Trophoblast cell (in vitro differentiated cells and primary cell): ENCODE results near the gene TBL1XR1.
A peak's percentile ranks its signal among the peaks of the same experiment; 100 is the strongest.

ENCODE experiments used
- DNase-seq, 2 donors: peaks; one replicate each; pipeline ENCODE4 v3.0.0-alpha.2; 2016
- H2AFZ ChIP-seq: 2 replicates; pipeline ENCODE4 v1.6.1; 2013; ENCODE audit warnings: low read length, moderate library complexity, mild to moderate bottlenecking; ENCODE audit not compliant: insufficient read depth, poor library complexity
- H2AK5ac ChIP-seq: 2 replicates; pipeline ENCODE4 v1.6.1; 2013; ENCODE audit warnings: mild to moderate bottlenecking, low read length
- H2BK120ac ChIP-seq: 2 replicates; pipeline ENCODE4 v1.6.1; 2013; ENCODE audit warnings: low read length, mild to moderate bottlenecking, moderate library complexity; ENCODE audit not compliant: insufficient read depth, poor library complexity
- H2BK12ac ChIP-seq: 2 replicates; pipeline ENCODE4 v1.6.1; 2013; ENCODE audit warnings: mild to moderate bottlenecking, low read length, moderate library complexity
- H2BK5ac ChIP-seq: 2 replicates; pipeline ENCODE4 v1.6.1; 2013; ENCODE audit warnings: low read length, low read depth, moderate library complexity, mild to moderate bottlenecking; ENCODE audit not compliant: poor library complexity
- H3K14ac ChIP-seq: 2 replicates; pipeline ENCODE4 v1.6.1; 2013; ENCODE audit warnings: mild to moderate bottlenecking, low read length
- H3K18ac ChIP-seq: 2 replicates; pipeline ENCODE4 v1.6.1; 2013; ENCODE audit warnings: mild to moderate bottlenecking, low read length
- H3K23ac ChIP-seq: 2 replicates; pipeline ENCODE4 v1.6.1; 2013; ENCODE audit warnings: low read length
- H3K27ac ChIP-seq: 2 replicates; pipeline ENCODE4 v1.5.1; 2013; ENCODE audit warnings: low read depth, mild to moderate bottlenecking, inconsistent platforms, low read length, moderate library complexity
- H3K27me3 ChIP-seq: 2 replicates; pipeline ENCODE4 v1.6.1; 2013; ENCODE audit warnings: inconsistent platforms, mild to moderate bottlenecking, low read length, moderate library complexity; ENCODE audit not compliant: insufficient read depth
- H3K36me3 ChIP-seq, 2 experiments: 1 replicate in 1 of 2; 2 replicates in 1 of 2; pipeline ENCODE4 v1.6.1; 2013; ENCODE audit warnings: low read length in 2 of 2, mild to moderate bottlenecking in 2 of 2, moderate library complexity in 1 of 2; ENCODE audit not compliant: insufficient read depth in 2 of 2, control insufficient read depth in 1 of 2
- H3K4ac ChIP-seq: 2 replicates; pipeline ENCODE4 v1.6.1; 2013; ENCODE audit warnings: low read depth, mild to moderate bottlenecking, low read length, moderate library complexity
- H3K4me1 ChIP-seq, 2 experiments: 1 replicate in 1 of 2; 2 replicates in 1 of 2; pipeline ENCODE4 v1.6.1; 2013; ENCODE audit warnings: low read length in 2 of 2, mild to moderate bottlenecking in 2 of 2, moderate library complexity in 1 of 2; ENCODE audit not compliant: insufficient read depth in 2 of 2, control insufficient read depth in 1 of 2
- H3K4me2 ChIP-seq: 2 replicates; pipeline ENCODE4 v1.6.1; 2013; ENCODE audit warnings: inconsistent platforms, mild to moderate bottlenecking, low read length, moderate library complexity
- H3K4me3 ChIP-seq: 2 replicates; pipeline ENCODE4 v1.5.1; 2013; ENCODE audit warnings: mild to moderate bottlenecking, low read depth, low read length, inconsistent platforms
- H3K79me1 ChIP-seq: one replicate; pipeline ENCODE4 v1.6.1; 2013; ENCODE audit warnings: low read length
- H3K79me2 ChIP-seq: 2 replicates; pipeline ENCODE4 v1.6.1; 2013; ENCODE audit warnings: low read length, mild to moderate bottlenecking; ENCODE audit not compliant: control insufficient read depth, insufficient read depth, poor library complexity
- H3K9ac ChIP-seq: 2 replicates; pipeline ENCODE4 v1.6.1; 2013; ENCODE audit warnings: mild to moderate bottlenecking, low read length
- H3K9me3 ChIP-seq: 2 replicates; pipeline ENCODE4 v1.6.1; 2013; ENCODE audit warnings: low read depth, mild to moderate bottlenecking, control low read depth, inconsistent platforms, low read length; ENCODE audit not compliant: insufficient read depth
- H4K12ac ChIP-seq: 2 replicates; pipeline ENCODE4 v1.6.1; 2013; ENCODE audit warnings: low read depth, mild to moderate bottlenecking, low read length, moderate library complexity
- H4K8ac ChIP-seq: 2 replicates; pipeline ENCODE4 v1.6.1; 2013; ENCODE audit warnings: low read depth, mild to moderate bottlenecking, low read length, moderate library complexity
- H4K91ac ChIP-seq: one replicate; pipeline ENCODE4 v1.6.1; 2013; ENCODE audit warnings: low read depth, mild to moderate bottlenecking, low read length, moderate library complexity
- WGBS: extraction: QIAGEN DNeasy Blood & Tissue Kit; methylation state at CpG from one replicate; pipeline ENCODE4 v1.1.7; 2013; ENCODE audit warnings: missing lambda C conversion rate; ENCODE audit not compliant: insufficient read length, insufficient coverage; ENCODE audit errors: extremely low coverage; 5-methylcytosine and 5-hydroxymethylcytosine counted together

TBL1XR1 gene

DNA sequence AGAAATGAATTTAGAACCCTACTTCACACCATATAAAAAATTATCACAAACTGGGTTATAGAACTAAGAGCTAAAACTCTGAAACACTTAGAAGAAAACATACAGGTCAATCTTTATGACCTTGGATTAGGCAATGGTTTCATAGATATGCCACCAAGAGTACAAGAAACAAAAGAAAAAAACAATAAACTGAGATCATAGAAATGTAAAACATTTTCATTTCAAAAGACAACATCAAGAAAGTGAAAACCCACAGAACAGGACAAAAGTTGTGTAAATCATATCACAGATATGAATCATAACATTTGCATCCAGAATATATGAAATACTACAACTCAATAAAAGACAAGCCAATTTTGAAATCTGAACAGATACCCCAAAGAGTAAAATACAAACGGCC is 72.4 kb downstream of the TBL1XR1 start:
- Histone ChIP-seq H3K4ac (no peak overlapping the region), H3K79me1 (no peaks in the 10 kb centered on the region), H3K4me1 (no peaks in the 10 kb centered on the region), H3K79me2 (peaks cover 2% of the 10 kb centered on the region), H2BK5ac (no peak overlapping the region), H3K23ac (no peak overlapping the region), H3K4me2 (no peak overlapping the region), H2BK12ac (no peak overlapping the region), H3K18ac (no peak overlapping the region), H3K27me3 (no peaks in the 10 kb centered on the region), H4K12ac (no peak overlapping the region), H2BK120ac (no peak overlapping the region), H3K9ac (no peak overlapping the region), H2AK5ac (no peak overlapping the region), H4K91ac (no peak overlapping the region), H3K4me3 (no peak overlapping the region), H3K14ac (no peak overlapping the region), H4K8ac (no peak overlapping the region), H3K36me3 (peaks cover 0 to 5% of the 10 kb centered on the region in 2 experiments), H3K27ac (no peak overlapping the region), H3K9me3 (no peaks in the 10 kb centered on the region), H2AFZ (no peak overlapping the region)
- DNase-seq, result peak in 1 of 2 donors; percentile 31
- WGBS, result no CpG with 5 or more reads among the region's 1 CpG

DNA sequence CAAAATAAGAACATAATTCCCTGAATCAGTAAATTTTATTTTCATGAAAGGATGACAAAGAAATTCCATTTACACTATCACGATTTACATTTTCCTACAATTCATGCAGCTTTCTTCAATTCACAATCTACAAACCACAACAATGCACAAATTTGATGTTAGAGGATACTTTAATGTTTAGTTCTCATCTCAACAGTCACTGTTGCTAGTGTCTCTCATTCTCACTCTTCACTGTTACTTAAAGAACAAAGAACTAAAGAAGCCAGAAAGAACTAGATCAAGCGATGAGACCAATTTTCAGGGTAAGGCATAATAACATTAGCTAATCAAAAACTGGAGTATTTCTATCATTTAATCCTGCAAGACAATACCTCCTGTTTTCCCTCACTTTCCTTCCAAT is 73.5 kb downstream of the TBL1XR1 start:
- Histone ChIP-seq H2BK12ac (no peak overlapping the region), H3K4me1 (no peaks in the 10 kb centered on the region), H3K9ac (no peak overlapping the region), H3K36me3 (peaks cover 0 to 4% of the 10 kb centered on the region in 2 experiments), H3K79me2 (peaks cover 2% of the 10 kb centered on the region), H3K18ac (no peak overlapping the region), H2BK5ac (no peak overlapping the region), H3K23ac (no peak overlapping the region), H4K12ac (no peak overlapping the region), H3K9me3 (no peaks in the 10 kb centered on the region), H3K4me3 (no peak overlapping the region), H2AK5ac (no peak overlapping the region), H4K91ac (no peak overlapping the region), H3K14ac (no peak overlapping the region), H3K4ac (no peak overlapping the region), H3K79me1 (no peaks in the 10 kb centered on the region), H2AFZ (no peak overlapping the region), H2BK120ac (no peak overlapping the region), H4K8ac (no peak overlapping the region), H3K27me3 (no peaks in the 10 kb centered on the region), H3K4me2 (no peak overlapping the region), H3K27ac (no peak overlapping the region)
- no peak for DNase-seq
- WGBS, result 100% methylated on average over 1 of the region's 2 CpGs

DNA sequence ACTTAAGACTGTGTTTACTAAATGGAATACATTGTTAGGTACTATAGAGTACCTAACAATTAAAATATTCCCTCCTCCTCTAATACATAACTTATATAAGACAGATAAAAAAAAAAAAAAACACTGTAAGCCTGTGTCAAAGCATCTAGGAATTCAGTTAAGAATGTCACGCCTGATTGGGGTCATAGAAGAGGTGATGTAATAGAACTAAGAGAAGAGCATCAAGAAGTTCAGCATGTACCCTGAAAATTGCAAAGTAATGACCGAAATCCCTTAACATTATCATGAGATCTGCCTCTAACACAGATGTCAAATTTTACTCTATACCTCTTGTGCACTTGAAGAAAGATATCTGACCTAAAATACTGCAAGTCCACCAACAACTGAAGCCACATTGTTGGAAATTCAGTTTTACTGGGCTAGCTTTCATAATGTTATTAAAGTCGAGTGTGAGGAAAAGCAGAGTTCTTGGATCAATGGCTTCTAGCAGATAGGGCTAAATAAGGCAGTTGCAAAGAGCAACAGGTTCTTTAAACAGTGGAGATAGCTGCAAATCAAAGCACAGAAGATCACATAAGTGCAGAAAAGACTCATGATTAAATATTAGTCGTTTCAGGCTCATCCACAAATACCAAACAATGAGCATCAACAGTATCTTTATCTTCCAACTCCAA is 75.0 kb downstream of the TBL1XR1 start:
- H4K91ac ChIP-seq, result no peak overlapping the region
- no peak overlapping the region for H2AK5ac ChIP-seq
- H3K27me3 ChIP-seq, result no peaks in the 10 kb centered on the region
- H3K4me3 ChIP-seq, result no peak overlapping the region
- H2BK5ac ChIP-seq, result no peak overlapping the region
- H4K8ac ChIP-seq, result no peak overlapping the region
- no peak overlapping the region for H3K27ac ChIP-seq
- DNase-seq, result no peak
- H3K9me3 ChIP-seq, result no peaks in the 10 kb centered on the region
- WGBS, result no CpG with 5 or more reads among the region's 4 CpGs
- peak overlapping the region; percentile 47 for H3K4ac ChIP-seq
- no peak overlapping the region for H3K4me2 ChIP-seq
- H3K14ac ChIP-seq, result no peak overlapping the region
- H3K36me3 ChIP-seq, result no peaks in the 10 kb centered on the region
- H3K79me2 ChIP-seq, result no peaks in the 10 kb centered on the region
- no peak overlapping the region for H2BK120ac ChIP-seq
- no peak overlapping the region for H3K23ac ChIP-seq
- no peaks in the 10 kb centered on the region for H3K79me1 ChIP-seq
- no peak overlapping the region for H3K18ac ChIP-seq
- no peak overlapping the region for H3K9ac ChIP-seq
- no peak overlapping the region for H2AFZ ChIP-seq
- no peak overlapping the region for H2BK12ac ChIP-seq
- H3K4me1 ChIP-seq, result no peaks in the 10 kb centered on the region
- no peak overlapping the region for H4K12ac ChIP-seq

DNA sequence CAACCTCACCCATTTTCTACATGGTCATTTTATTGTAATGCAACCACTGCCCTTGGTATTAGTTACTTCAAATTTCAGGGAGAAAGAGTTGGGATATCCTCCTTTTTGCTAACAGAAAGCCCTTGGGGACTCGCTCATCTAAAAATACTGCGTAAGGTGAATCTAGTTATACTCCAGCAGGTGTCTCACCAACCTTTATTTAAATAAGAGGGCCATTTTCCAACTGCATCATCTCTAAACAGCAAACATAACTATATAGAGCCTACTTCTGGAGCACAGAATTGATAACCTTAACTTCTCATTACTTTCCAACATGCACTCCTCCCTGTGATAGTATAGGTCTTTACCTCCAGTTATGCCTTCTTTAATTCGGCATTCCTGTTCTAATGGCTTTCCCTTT is 77.5 kb downstream of the TBL1XR1 start:
- no peak overlapping the region for H3K14ac ChIP-seq
- no peak overlapping the region for H3K4me2 ChIP-seq
- H3K4me1 ChIP-seq, result no peaks in the 10 kb centered on the region
- H2BK5ac ChIP-seq, result no peak overlapping the region
- no peak overlapping the region for H4K8ac ChIP-seq
- no peak overlapping the region for H3K9ac ChIP-seq
- no peak overlapping the region for H3K4ac ChIP-seq
- no peak overlapping the region for H2AFZ ChIP-seq
- H3K27me3 ChIP-seq, result no peaks in the 10 kb centered on the region
- H3K9me3 ChIP-seq, result no peaks in the 10 kb centered on the region
- H3K79me2 ChIP-seq, result no peaks in the 10 kb centered on the region
- H3K79me1 ChIP-seq, result no peaks in the 10 kb centered on the region
- no CpG with 5 or more reads among the region's 3 CpGs for WGBS
- no peak overlapping the region for H3K23ac ChIP-seq
- H3K36me3 ChIP-seq, result no peaks in the 10 kb centered on the region
- no peak overlapping the region for H4K91ac ChIP-seq
- H4K12ac ChIP-seq, result no peak overlapping the region
- no peak overlapping the region for H3K4me3 ChIP-seq
- DNase-seq, result no peak
- no peak overlapping the region for H2BK12ac ChIP-seq
- H2AK5ac ChIP-seq, result no peak overlapping the region
- no peak overlapping the region for H2BK120ac ChIP-seq
- H3K18ac ChIP-seq, result no peak overlapping the region
- H3K27ac ChIP-seq, result no peak overlapping the region
